Keratinocyte (primary cell): ENCODE results near the gene CNTNAP2. TPM values are rescaled to one million over a fixed set of nuclear protein-coding genes. Genes with fewer than 3 reads are reported as not detected.

Experiments
- DNase-seq: peaks from one replicate; pipeline ENCODE4 v3.0.0-alpha.2; 2011; ENCODE audit warnings: low read depth, missing footprints, low spot score
- FAIRE-seq: peaks from 2 replicates; lab custom pipeline; 2011; peaks lifted over from hg19 to GRCh38; lab: Jason Lieb, UNC
- H2AFZ ChIP-seq: 2 replicates; pipeline ENCODE4 v1.6.0; 2012; ENCODE audit warnings: low read length, control low read depth, inconsistent platforms; ENCODE audit not compliant: control insufficient read depth
- H3K27ac ChIP-seq: 2 replicates; pipeline ENCODE4 v1.5.1; 2011; ENCODE audit warnings: low read length; ENCODE audit not compliant: control insufficient read depth, insufficient read depth
- H3K27me3 ChIP-seq: 3 replicates; pipeline ENCODE4 v1.6.0; 2011; ENCODE audit warnings: low read length; ENCODE audit not compliant: control insufficient read depth, insufficient read depth; ENCODE audit errors: extremely low read depth
- H3K36me3 ChIP-seq, 2 experiments: 2 replicates in 1 of 2; 3 replicates in 1 of 2; pipeline ENCODE4 v1.5.1; 2011; ENCODE audit warnings: low read length in 2 of 2, mild to moderate bottlenecking in 1 of 2; ENCODE audit not compliant: control insufficient read depth in 2 of 2, insufficient read depth in 2 of 2; ENCODE audit errors: extremely low read depth in 1 of 2
- H3K4me1 ChIP-seq: 3 replicates; pipeline ENCODE4 v1.5.1; 2011; ENCODE audit warnings: low read length; ENCODE audit not compliant: control insufficient read depth, insufficient read depth; ENCODE audit errors: extremely low read depth
- H3K4me2 ChIP-seq: 3 replicates; pipeline ENCODE4 v1.6.0; 2011; ENCODE audit warnings: low read depth, low read length; ENCODE audit not compliant: control insufficient read depth, insufficient read depth; ENCODE audit errors: extremely low read depth
- H3K4me3 ChIP-seq, 3 experiments: fragments of 200-600 bp in 1 of 3; sonication (generic) in 1 of 3; 2 replicates in 2 of 3; 3 replicates in 1 of 3; pipeline ENCODE4 v1.5.1; 2011 to 2016; ENCODE audit warnings: low read length in 3 of 3, mild to moderate bottlenecking in 3 of 3, control low read depth in 2 of 3, inconsistent platforms in 1 of 3, low read depth in 1 of 3, mixed read lengths in 1 of 3, mixed run types in 1 of 3, moderate library complexity in 1 of 3; ENCODE audit not compliant: control insufficient read depth in 2 of 3, insufficient read depth in 2 of 3; ENCODE audit errors: extremely low read depth in 1 of 3
- H3K79me2 ChIP-seq: 2 replicates; pipeline ENCODE4 v1.6.0; 2012; ENCODE audit warnings: low read length; ENCODE audit not compliant: control insufficient read depth, insufficient read depth
- H3K9ac ChIP-seq: 3 replicates; pipeline ENCODE4 v1.6.0; 2011; ENCODE audit warnings: low read length; ENCODE audit not compliant: control insufficient read depth, insufficient read depth; ENCODE audit errors: extremely low read depth
- H3K9me1 ChIP-seq: 3 replicates; pipeline ENCODE4 v1.6.0; 2011; ENCODE audit warnings: low read length; ENCODE audit not compliant: control insufficient read depth, insufficient read depth; ENCODE audit errors: extremely low read depth
- H3K9me3 ChIP-seq: 2 replicates; pipeline ENCODE4 v1.5.1; 2012; ENCODE audit warnings: low read depth, low read length; ENCODE audit not compliant: control insufficient read depth
- H4K20me1 ChIP-seq: 3 replicates; pipeline ENCODE4 v1.6.0; 2011; ENCODE audit warnings: low read length; ENCODE audit not compliant: control insufficient read depth, insufficient read depth; ENCODE audit errors: extremely low read depth
- EZH2 ChIP-seq: IDR thresholded peaks from one replicate; pipeline ENCODE4 v1.6.1; 2012; ENCODE audit warnings: inconsistent platforms, mild to moderate bottlenecking, low read length, moderate library complexity
- dilution Hi-C: fragments of 300-500 bp; cut with MboI; formaldehyde crosslinking; loops from one replicate; pipeline ENCODE4 v1.7.0; 2020; ENCODE audit warnings: low sequenced_read_pairs; ENCODE audit not compliant: extremely low pct_ligation_motif_present
- polyA plus RNA-seq, 5 experiments: library from polyadenylated mRNA; depleted of rRNA in 3 of 5; stranded (reverse) in 3 of 5; stranded (forward) in 1 of 5; unstranded in 1 of 5; fragments of >200 nt; gene quantifications; 1 replicate in 1 of 5; 2 replicates in 3 of 5; 3 replicates in 1 of 5; pipeline versions ENCODE4 v1.2.1 to v1.2.3, GENCODE V29; 2011 to 2012; ENCODE audit warnings: missing spikeins in 2 of 5, low read depth in 1 of 5, low replicate concordance in 1 of 5
- TF ChIP-seq, protein P1 (sequence below), 3 experiments: IDR thresholded peaks in 1 of 3; conservative IDR thresholded peaks in 1 of 3; optimal IDR thresholded peaks in 1 of 3; 2 replicates in 2 of 3; 3 replicates in 1 of 3; pipeline versions ENCODE3 to v1.5.1; 2011; ENCODE audit warnings: low read length in 3 of 3, mild to moderate bottlenecking in 3 of 3, moderate library complexity in 2 of 3, control low read depth in 1 of 3, inconsistent platforms in 1 of 3; ENCODE audit not compliant: insufficient read depth in 2 of 3; ENCODE audit errors: extremely low read depth in 1 of 3

CNTNAP2 gene
- polyA plus RNA-seq, 1 donor (not counting 4 experiments of a cell fraction or from before 2014, with no cell fraction given): 1.4 TPM

GRCh38 chr7:146875981-146876380 lies 759.4 kb downstream of the CNTNAP2 start:
- TF ChIP-seq EZH2: no peak
- TF ChIP-seq, protein P1, sequence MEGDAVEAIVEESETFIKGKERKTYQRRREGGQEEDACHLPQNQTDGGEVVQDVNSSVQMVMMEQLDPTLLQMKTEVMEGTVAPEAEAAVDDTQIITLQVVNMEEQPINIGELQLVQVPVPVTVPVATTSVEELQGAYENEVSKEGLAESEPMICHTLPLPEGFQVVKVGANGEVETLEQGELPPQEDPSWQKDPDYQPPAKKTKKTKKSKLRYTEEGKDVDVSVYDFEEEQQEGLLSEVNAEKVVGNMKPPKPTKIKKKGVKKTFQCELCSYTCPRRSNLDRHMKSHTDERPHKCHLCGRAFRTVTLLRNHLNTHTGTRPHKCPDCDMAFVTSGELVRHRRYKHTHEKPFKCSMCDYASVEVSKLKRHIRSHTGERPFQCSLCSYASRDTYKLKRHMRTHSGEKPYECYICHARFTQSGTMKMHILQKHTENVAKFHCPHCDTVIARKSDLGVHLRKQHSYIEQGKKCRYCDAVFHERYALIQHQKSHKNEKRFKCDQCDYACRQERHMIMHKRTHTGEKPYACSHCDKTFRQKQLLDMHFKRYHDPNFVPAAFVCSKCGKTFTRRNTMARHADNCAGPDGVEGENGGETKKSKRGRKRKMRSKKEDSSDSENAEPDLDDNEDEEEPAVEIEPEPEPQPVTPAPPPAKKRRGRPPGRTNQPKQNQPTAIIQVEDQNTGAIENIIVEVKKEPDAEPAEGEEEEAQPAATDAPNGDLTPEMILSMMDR (optimal IDR thresholded peaks at IDR 0.05 in 1 of 3, IDR thresholded peaks at IDR 0.05 in 1 of 3, conservative IDR thresholded peaks at IDR 0.05 in 1 of 3; ENCODE audit: extremely low read depth in 1 of 3, insufficient read depth in 2 of 3, low read length in 3 of 3): no peak
- FAIRE-seq (no peak), DNase-seq (no peak)
- Histone ChIP-seq H3K27me3 (no peaks in the 10 kb centered on the region), H3K9me1 (no peaks in the 10 kb centered on the region), H3K9ac (no peak overlapping the region), H3K36me3 (no peaks in the 10 kb centered on the region), H3K4me1 (no peaks in the 10 kb centered on the region), H4K20me1 (no peaks in the 10 kb centered on the region), H3K4me3 (no peak overlapping the region), H2AFZ (no peak overlapping the region), H3K9me3 (no peaks in the 10 kb centered on the region), H3K79me2 (no peaks in the 10 kb centered on the region), H3K4me2 (no peak overlapping the region), H3K27ac (no peak overlapping the region)
- dilution Hi-C loops: no loop called here

GRCh38 chr7:146876411-146876810 lies 759.8 kb downstream of the CNTNAP2 start:
- no peak for FAIRE-seq
- H3K9ac ChIP-seq: no peak overlapping the region
- no peaks in the 10 kb centered on the region for H3K9me3 ChIP-seq
- no peaks in the 10 kb centered on the region for H3K9me1 ChIP-seq
- TF ChIP-seq, protein P1 (optimal IDR thresholded peaks at IDR 0.05 in 1 of 3, IDR thresholded peaks at IDR 0.05 in 1 of 3, conservative IDR thresholded peaks at IDR 0.05 in 1 of 3; ENCODE audit: extremely low read depth in 1 of 3, insufficient read depth in 2 of 3, low read length in 3 of 3): no peak
- TF ChIP-seq EZH2: no peak
- DNase-seq: no peak
- no peaks in the 10 kb centered on the region for H3K36me3 ChIP-seq
- no peaks in the 10 kb centered on the region for H3K79me2 ChIP-seq
- no peaks in the 10 kb centered on the region for H4K20me1 ChIP-seq
- dilution Hi-C loops: no loop called here
- no peak overlapping the region for H2AFZ ChIP-seq
- no peaks in the 10 kb centered on the region for H3K27me3 ChIP-seq
- no peak overlapping the region for H3K4me2 ChIP-seq
- no peak overlapping the region for H3K4me3 ChIP-seq
- H3K4me1 ChIP-seq: no peaks in the 10 kb centered on the region
- no peak overlapping the region for H3K27ac ChIP-seq
